ENCODE data around the gene APELA. TPM values are rescaled to one million over a fixed set of nuclear protein-coding genes. Genes with fewer than 3 reads are reported as not detected.

The APELA gene
- total RNA-seq, 1 experiment from 2014 or later = 140 TPM

DNA sequence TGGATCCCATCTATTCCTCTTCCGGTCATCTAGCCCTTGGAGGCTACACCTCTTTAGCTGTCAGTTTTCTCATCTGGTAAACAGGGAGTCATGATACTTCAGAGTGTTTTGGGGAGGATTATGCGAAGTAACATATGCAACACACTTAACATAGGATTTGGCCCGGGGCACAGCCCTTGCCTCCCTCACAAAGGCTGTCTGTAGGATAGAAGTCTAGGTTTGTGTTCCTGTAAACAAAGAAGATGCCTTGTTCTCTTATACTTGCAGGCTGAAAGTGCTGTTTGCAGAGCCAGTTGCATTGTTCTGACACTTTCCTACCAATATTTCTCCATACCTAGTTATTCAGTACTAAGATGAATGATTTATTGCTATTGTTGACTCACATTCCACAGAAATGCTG is 2.2 kb upstream of the APELA start:
- Mint-ChIP-seq H3K4me1 (peaks cover 39 to 52% of the 10 kb centered on the region in 2 experiments), H3K36me3 (ENCODE audit: insufficient read depth in 1 of 3, low read depth in 3 of 3) (peaks cover 4 to 37% (median 22%) of the 10 kb centered on the region in 3 experiments; a peak in 5 of 7 replicates), H3K27me3 (ENCODE audit: low read depth) (no peaks in the 10 kb centered on the region), H3K9me3 (peaks cover 0 to 7% of the 10 kb centered on the region in 2 experiments; a peak in 2 of 5 replicates), H3K4me3 (no peak overlapping the region), H3K27ac (peak overlapping the region; percentile 78 to 89 (median 81); a peak in 5 of 7 replicates)
- H2BK120ac ChIP-seq (ENCODE audit: low read depth, low read length, poor library complexity, severe bottlenecking) = no peak overlapping the region
- no peak overlapping the region for H3K14ac ChIP-seq (ENCODE audit: insufficient read depth, low read length)
- H2BK12ac ChIP-seq (ENCODE audit: insufficient read length, low read depth, low read length) = no peak overlapping the region
- peaks cover 3% of the 10 kb centered on the region for H3K23me2 ChIP-seq (ENCODE audit: insufficient read length, low read depth, low read length, poor library complexity, severe bottlenecking)
- peaks cover 2% of the 10 kb centered on the region; the same call in 1 of the 2 replicates for H3K4me1 ChIP-seq (ENCODE audit: insufficient read depth, low read length)
- no peaks in the 10 kb centered on the region for H4K20me1 ChIP-seq (ENCODE audit: control insufficient read depth, insufficient read depth, insufficient read length)
- no peak overlapping the region for H2AK5ac ChIP-seq (ENCODE audit: insufficient read length, low read length)
- no peak overlapping the region for H3K9ac ChIP-seq (ENCODE audit: extremely low read depth, insufficient read length, low read length)
- H4K8ac ChIP-seq (replicated peaks; ENCODE audit: insufficient read length, low read depth, low read length) = no peak overlapping the region
- TF ChIP-seq, protein P1, sequence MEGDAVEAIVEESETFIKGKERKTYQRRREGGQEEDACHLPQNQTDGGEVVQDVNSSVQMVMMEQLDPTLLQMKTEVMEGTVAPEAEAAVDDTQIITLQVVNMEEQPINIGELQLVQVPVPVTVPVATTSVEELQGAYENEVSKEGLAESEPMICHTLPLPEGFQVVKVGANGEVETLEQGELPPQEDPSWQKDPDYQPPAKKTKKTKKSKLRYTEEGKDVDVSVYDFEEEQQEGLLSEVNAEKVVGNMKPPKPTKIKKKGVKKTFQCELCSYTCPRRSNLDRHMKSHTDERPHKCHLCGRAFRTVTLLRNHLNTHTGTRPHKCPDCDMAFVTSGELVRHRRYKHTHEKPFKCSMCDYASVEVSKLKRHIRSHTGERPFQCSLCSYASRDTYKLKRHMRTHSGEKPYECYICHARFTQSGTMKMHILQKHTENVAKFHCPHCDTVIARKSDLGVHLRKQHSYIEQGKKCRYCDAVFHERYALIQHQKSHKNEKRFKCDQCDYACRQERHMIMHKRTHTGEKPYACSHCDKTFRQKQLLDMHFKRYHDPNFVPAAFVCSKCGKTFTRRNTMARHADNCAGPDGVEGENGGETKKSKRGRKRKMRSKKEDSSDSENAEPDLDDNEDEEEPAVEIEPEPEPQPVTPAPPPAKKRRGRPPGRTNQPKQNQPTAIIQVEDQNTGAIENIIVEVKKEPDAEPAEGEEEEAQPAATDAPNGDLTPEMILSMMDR (conservative IDR thresholded peaks at IDR 0.05) = no peak
- no peaks in the 10 kb centered on the region for H3K27me3 ChIP-seq (ENCODE audit: insufficient read depth, low read length)
- H3T11ph ChIP-seq (ENCODE audit: low read length) = no peak overlapping the region
- no peak for DNase-seq
- no peak overlapping the region for H3K56ac ChIP-seq (ENCODE audit: insufficient read length, low read depth, low read length)
- H2AFZ ChIP-seq (ENCODE audit: low read length) = no peak overlapping the region
- no peak overlapping the region for H3K4me2 ChIP-seq (ENCODE audit: insufficient read depth, insufficient read length, low read length)
- no peak overlapping the region for H2BK20ac ChIP-seq (ENCODE audit: low read depth, low read length, poor library complexity, severe bottlenecking)
- no peak overlapping the region for H4K5ac ChIP-seq (ENCODE audit: insufficient read length, low read depth, low read length)
- H3K79me1 ChIP-seq (ENCODE audit: insufficient read depth, low read depth, low read length, poor library complexity, severe bottlenecking) = no peaks in the 10 kb centered on the region
- H2BK15ac ChIP-seq (ENCODE audit: low read depth, low read length) = no peak overlapping the region
- H4K91ac ChIP-seq (ENCODE audit: insufficient read length, low read depth, low read length) = no peak overlapping the region
- WGBS (ENCODE audit: extremely low coverage, insufficient read length, low lambda C conversion rate) = no CpG with 5 or more reads among the region's 3 CpGs
- no peaks in the 10 kb centered on the region for H3K9me3 ChIP-seq (ENCODE audit: control insufficient read depth, low read depth, low read length)
- no peak overlapping the region for H2BK5ac ChIP-seq (ENCODE audit: insufficient read length, low read length)
- H3K23ac ChIP-seq (ENCODE audit: insufficient read length, low read depth, low read length) = no peak overlapping the region
- H3K79me2 ChIP-seq (ENCODE audit: insufficient read depth, low read length) = peaks cover 5% of the 10 kb centered on the region; the same call in 1 of the 2 replicates
- no peak overlapping the region for H3K27ac ChIP-seq (ENCODE audit: insufficient read length, low read depth, low read length)
- no peak overlapping the region for H3K4ac ChIP-seq (ENCODE audit: low read depth, low read length)
- H3K18ac ChIP-seq (ENCODE audit: insufficient read length, low read depth, low read length) = no peak overlapping the region

All from H9 (cell line).